Peyer's patch (tissue), 4 donors: ENCODE results near the gene PRSS33. TPM values are rescaled to one million over a fixed set of nuclear protein-coding genes. Genes with fewer than 3 reads are reported as not detected.

ENCODE experiments used
- DNase-seq, 3 donors: peaks; one replicate each; pipeline ENCODE4 v3.0.0-alpha.2; 2017 to 2019
- H3K27ac ChIP-seq, 4 donors: fragments of 200-600 bp; sonication (generic); one replicate each; pipeline ENCODE4 v1.5.1; 2016 to 2019
- H3K27me3 ChIP-seq, 2 donors: fragments of 200-600 bp; sonication (generic); one replicate each; pipeline ENCODE4 v1.5.1; 2019
- H3K36me3 ChIP-seq, 3 donors: fragments of 200-600 bp; sonication (generic); one replicate each; pipeline ENCODE4 v1.5.1; 2016 to 2019
- H3K4me1 ChIP-seq, 4 donors: fragments of 200-600 bp; sonication (generic); one replicate each; pipeline ENCODE4 v1.5.1; 2016 to 2019
- H3K4me3 ChIP-seq, 4 donors: fragments of 200-600 bp; sonication (generic); 1 replicate in 3 of 4; 2 replicates in 1 of 4; pipeline ENCODE4 v1.5.1; 2016 to 2019; ENCODE audit warnings: mild to moderate bottlenecking in 1 of 4
- H3K9me3 ChIP-seq, 4 donors: fragments of 200-600 bp; sonication (generic); one replicate each; pipeline ENCODE4 v1.5.1; 2016 to 2019; ENCODE audit warnings: mild to moderate bottlenecking in 1 of 4
- POLR2A ChIP-seq, 2 donors: fragments of 450-650 bp; IDR thresholded peaks; one replicate each; pipeline ENCODE4 v1.5.1; 2017; ENCODE audit warnings: antibody characterized with exemption in 2 of 2, mild to moderate bottlenecking in 2 of 2, moderate library complexity in 2 of 2
- total RNA-seq, 4 donors: library from RNA; depleted of rRNA; stranded (reverse); fragments of >200 nt; gene quantifications; one replicate each; pipeline ENCODE4 v1.1.0, GENCODE V29; 2016
- TF ChIP-seq, protein P1 (sequence below), 6 experiments: fragments of 450-650 bp in 4 of 6; fragments of 200-600 bp in 2 of 6; sonication (generic) in 1 of 6; IDR thresholded peaks; one replicate each; pipeline ENCODE4 v1.5.1; 2017 to 2019; ENCODE audit warnings: antibody characterized with exemption in 6 of 6, mild to moderate bottlenecking in 3 of 6, moderate library complexity in 1 of 6

PRSS33 gene
- total RNA-seq, 4 donors from 2014 or later = not detected

DNA sequence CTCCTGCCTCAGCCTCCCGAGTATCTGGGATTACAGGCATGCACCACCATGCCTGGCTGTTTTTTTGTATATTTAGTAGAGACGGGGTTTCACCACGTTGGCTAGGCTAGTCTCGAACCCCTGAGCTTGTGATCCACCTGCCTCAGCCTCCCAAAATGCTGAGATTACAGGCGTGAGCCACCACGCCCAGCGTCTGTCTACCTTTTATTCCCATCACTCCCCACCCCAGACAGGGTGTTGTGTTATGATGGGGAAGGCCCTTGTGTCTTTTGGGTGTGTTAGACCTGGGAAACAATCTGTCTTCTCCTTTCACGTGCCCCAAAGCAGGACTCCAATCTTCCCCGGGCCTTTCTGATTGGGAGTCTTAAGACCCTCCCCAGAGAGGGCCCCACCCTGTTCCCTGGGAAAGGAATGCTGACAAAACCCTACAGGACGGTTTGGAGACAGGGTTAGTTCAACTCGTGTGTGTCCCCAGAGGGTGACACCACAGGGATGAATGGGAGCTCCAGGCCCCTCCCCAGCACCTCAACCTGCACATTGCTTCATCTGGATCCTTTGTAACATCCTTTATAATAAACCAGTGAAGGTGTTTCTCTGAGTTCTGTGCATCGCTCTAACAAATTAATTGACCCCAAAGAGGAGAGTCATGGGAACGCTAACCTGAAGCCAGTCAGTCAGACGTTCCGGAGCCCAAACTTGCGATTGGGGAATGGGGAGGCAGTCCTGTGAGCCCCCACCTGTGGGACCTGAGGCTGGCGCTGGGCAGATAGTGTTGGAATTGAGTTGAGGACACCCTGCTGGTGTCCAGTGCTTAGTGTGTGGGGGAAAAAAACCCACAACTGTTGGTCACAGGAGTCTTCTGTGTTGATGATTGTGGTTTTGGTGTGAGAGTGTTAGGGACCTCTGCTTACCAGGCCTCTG, 7.1 kb downstream of the PRSS33 start:
- TF ChIP-seq, protein P1, sequence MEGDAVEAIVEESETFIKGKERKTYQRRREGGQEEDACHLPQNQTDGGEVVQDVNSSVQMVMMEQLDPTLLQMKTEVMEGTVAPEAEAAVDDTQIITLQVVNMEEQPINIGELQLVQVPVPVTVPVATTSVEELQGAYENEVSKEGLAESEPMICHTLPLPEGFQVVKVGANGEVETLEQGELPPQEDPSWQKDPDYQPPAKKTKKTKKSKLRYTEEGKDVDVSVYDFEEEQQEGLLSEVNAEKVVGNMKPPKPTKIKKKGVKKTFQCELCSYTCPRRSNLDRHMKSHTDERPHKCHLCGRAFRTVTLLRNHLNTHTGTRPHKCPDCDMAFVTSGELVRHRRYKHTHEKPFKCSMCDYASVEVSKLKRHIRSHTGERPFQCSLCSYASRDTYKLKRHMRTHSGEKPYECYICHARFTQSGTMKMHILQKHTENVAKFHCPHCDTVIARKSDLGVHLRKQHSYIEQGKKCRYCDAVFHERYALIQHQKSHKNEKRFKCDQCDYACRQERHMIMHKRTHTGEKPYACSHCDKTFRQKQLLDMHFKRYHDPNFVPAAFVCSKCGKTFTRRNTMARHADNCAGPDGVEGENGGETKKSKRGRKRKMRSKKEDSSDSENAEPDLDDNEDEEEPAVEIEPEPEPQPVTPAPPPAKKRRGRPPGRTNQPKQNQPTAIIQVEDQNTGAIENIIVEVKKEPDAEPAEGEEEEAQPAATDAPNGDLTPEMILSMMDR (IDR thresholded peaks at IDR 0.05) = no peak
- no peak for TF ChIP-seq POLR2A (IDR thresholded peaks at IDR 0.05)
- DNase-seq = peak in 2 of 3 donors; percentile 25 to 38
- no peak overlapping the region for H3K27ac ChIP-seq
- H3K4me1 ChIP-seq = peaks cover 0 to 25% (median 19%) of the 10 kb centered on the region in 4 donors
- no peaks in the 10 kb centered on the region for H3K9me3 ChIP-seq
- peaks cover 0 to under 1% (median 0%) of the 10 kb centered on the region in 3 donors for H3K36me3 ChIP-seq
- no peaks in the 10 kb centered on the region for H3K27me3 ChIP-seq
- no peak overlapping the region for H3K4me3 ChIP-seq

DNA sequence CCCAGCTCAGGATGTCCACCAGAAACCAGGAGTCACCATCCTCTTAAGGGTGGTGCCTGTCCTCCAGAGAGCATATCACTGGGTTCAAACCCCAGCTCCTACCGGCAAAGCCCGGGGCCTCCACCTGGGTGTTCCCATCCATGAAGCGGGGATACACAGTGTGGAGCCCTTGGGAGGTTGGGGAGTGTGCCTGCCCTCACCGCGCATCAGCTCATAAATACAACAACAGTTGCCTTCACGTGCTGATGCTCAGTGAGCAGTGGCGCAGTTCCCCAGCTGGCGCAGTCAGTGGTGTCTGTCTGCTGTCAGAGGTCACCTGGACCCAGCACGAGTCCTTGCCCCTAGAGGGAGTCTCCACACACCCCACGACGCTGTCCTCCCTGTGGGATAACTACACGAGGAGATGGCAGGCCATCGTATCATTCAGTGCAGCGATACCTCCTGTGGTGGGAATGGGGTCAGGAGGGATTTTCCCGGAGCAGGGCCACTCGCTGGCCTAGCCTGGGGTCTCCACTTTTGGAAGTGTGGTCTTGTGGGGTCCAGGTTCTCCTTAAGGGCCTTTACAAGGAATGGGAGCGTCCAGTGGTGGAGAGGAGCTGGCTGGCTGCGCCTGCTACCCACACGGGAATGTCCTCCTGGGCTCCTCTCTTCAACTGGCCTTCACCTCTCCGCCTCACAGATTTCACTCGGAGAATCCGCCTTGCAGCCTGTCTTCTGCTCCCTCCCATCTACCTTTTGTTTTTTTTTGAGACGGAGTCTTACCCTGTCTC, 8.0 kb downstream of the PRSS33 start:
- Histone ChIP-seq H3K36me3 (peaks cover 0 to 10% (median 0%) of the 10 kb centered on the region in 3 donors), H3K9me3 (no peaks in the 10 kb centered on the region), H3K27me3 (no peaks in the 10 kb centered on the region), H3K27ac (no peak overlapping the region), H3K4me3 (no peak overlapping the region), H3K4me1 (peaks cover 0 to 22% (median 16%) of the 10 kb centered on the region in 4 donors)
- peak in 2 of 3 donors; percentile 38 to 46 for DNase-seq
- TF ChIP-seq, protein P1 (IDR thresholded peaks at IDR 0.05) = no peak
- no peak for TF ChIP-seq POLR2A (IDR thresholded peaks at IDR 0.05)

DNA sequence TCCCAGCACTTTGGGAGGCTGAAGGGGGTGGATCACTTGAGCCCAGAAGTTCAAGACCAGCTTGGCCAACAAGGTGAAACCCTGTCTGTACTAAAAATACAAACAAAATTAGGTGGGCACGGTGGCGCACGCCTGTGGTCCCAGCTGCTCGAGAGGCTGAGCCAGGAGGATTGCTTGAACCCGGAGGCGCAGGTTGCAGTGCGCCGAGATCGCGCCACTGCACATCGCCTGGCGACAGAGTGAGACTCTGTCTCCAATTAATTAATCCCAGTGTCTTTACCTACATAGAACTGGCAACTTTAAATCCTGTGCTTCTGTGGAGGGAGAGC, 8.8 kb downstream of the PRSS33 start:
- Histone ChIP-seq H3K4me1 (peaks cover 0 to 22% (median 16%) of the 10 kb centered on the region in 4 donors), H3K4me3 (peak overlapping the region in 2 of 4 donors; percentile 67 to 80), H3K36me3 (peaks cover 0 to 16% (median 0%) of the 10 kb centered on the region in 3 donors), H3K27me3 (no peaks in the 10 kb centered on the region), H3K9me3 (no peaks in the 10 kb centered on the region), H3K27ac (peak overlapping the region; percentile 91 to 100 (median 99))
- peak in 2 of 3 donors; percentile 19 to 46 for DNase-seq
- TF ChIP-seq, protein P1 (IDR thresholded peaks at IDR 0.05) = no peak
- TF ChIP-seq POLR2A (IDR thresholded peaks at IDR 0.05) = no peak

DNA sequence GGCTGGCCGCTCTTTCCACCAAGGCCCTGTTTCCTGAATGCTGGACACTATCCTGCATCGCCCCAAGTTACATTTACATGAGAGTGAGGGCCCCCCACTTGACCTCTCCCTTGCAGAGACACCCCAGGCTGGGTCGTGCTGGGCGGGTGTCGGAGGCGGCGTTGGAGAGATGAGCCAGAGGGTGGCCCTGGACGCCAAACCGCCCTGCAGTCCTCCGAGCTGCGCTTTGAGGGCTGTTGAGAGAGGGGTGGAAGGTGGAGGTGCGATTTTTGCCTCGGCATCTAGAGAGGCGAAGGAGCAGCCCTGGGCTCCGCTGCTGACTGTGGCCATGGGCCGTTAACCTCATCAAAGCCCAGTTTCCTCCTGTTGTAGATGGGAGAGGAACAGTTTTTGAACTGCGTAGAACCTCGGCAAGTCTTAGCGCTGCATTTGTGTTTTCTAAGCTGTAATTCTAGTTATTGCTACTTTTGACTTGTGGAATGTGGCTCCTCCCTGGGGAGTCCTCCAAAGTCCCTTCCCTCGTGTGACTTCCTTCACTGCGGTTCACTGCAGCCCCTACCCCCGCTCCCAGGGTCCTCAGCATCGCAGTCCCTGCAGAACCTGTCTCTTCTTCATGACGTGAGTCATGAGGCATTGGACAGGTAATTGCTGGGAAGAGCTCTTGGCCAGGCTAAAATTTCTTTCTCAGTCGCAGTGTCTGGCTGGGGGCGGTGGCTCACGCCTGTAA, 9.3 kb downstream of the PRSS33 start:
- H3K36me3 ChIP-seq = peaks cover 0 to 20% (median 0%) of the 10 kb centered on the region in 3 donors
- peak overlapping the region; percentile 67 to 98 (median 89) for H3K4me3 ChIP-seq
- peak in 1 of 2 donors; percentile 9 for TF ChIP-seq POLR2A (IDR thresholded peaks at IDR 0.05)
- TF ChIP-seq, protein P1 (IDR thresholded peaks at IDR 0.05) = no peak
- peak in 2 of 3 donors; percentile 38 to 69 for DNase-seq
- H3K27ac ChIP-seq = peak overlapping the region; percentile 91 to 100 (median 99)
- H3K4me1 ChIP-seq = peaks cover 0 to 22% (median 16%) of the 10 kb centered on the region in 4 donors
- H3K27me3 ChIP-seq = no peaks in the 10 kb centered on the region
- no peaks in the 10 kb centered on the region for H3K9me3 ChIP-seq
